Neural cell (in vitro differentiated cells): ENCODE results near the gene LRRC46.

Experiments
- EP300 ChIP-seq: fragments of 450-650 bp; conservative IDR thresholded peaks from 2 replicates; pipeline ENCODE4 v1.6.1; 2014; ENCODE audit warnings: antibody characterized with exemption, mild to moderate bottlenecking, moderate library complexity; ENCODE audit not compliant: poor library complexity, severe bottlenecking
- EZH2 ChIP-seq: fragments of 200-600, 300-800 bp; shearing (Covaris generic), sonication (generic); IDR thresholded peaks from 2 replicates; pipeline ENCODE4 v1.6.1; 2014; ENCODE audit warnings: antibody characterized with exemption, low read length, borderline replicate concordance, mild to moderate bottlenecking; ENCODE audit not compliant: insufficient read depth, poor library complexity, severe bottlenecking
- MXI1 ChIP-seq: fragments of 450-650 bp; conservative IDR thresholded peaks from 2 replicates; pipeline ENCODE4 v1.6.1; 2014; ENCODE audit warnings: antibody characterized with exemption, mild to moderate bottlenecking; ENCODE audit not compliant: poor library complexity, severe bottlenecking
- POLR2AphosphoS5 ChIP-seq: IDR thresholded peaks from 2 replicates; pipeline ENCODE4 v1.6.1; 2012
- RAD21 ChIP-seq: fragments of 450-650 bp; conservative IDR thresholded peaks from 2 replicates; pipeline ENCODE4 v1.6.1; 2014; ENCODE audit warnings: antibody characterized with exemption, mild to moderate bottlenecking, moderate library complexity
- SMC3 ChIP-seq: fragments of 450-650 bp; conservative IDR thresholded peaks from 2 replicates; pipeline ENCODE4 v1.6.1; 2014; ENCODE audit warnings: antibody characterized with exemption, mild to moderate bottlenecking, moderate library complexity; ENCODE audit not compliant: poor library complexity
- TF ChIP-seq, protein P1 (sequence below): fragments of 450-650 bp; IDR thresholded peaks from 2 replicates; pipeline ENCODE4 v1.5.1; 2014; ENCODE audit warnings: antibody characterized with exemption, mild to moderate bottlenecking, moderate library complexity; ENCODE audit not compliant: poor library complexity, severe bottlenecking
- TF ChIP-seq, protein P2 (sequence below): IDR thresholded peaks from 2 replicates; pipeline ENCODE4 v1.6.1; 2012; ENCODE audit warnings: borderline replicate concordance

GRCh38 chr17:47882247-47882646 lies 50.8 kb downstream of the LRRC46 start:
- TF ChIP-seq POLR2AphosphoS5 (no peak), SMC3 (no peak), EZH2 (no peak), EP300 (no peak), MXI1 (no peak), RAD21 (no peak)
- TF ChIP-seq, protein P1, sequence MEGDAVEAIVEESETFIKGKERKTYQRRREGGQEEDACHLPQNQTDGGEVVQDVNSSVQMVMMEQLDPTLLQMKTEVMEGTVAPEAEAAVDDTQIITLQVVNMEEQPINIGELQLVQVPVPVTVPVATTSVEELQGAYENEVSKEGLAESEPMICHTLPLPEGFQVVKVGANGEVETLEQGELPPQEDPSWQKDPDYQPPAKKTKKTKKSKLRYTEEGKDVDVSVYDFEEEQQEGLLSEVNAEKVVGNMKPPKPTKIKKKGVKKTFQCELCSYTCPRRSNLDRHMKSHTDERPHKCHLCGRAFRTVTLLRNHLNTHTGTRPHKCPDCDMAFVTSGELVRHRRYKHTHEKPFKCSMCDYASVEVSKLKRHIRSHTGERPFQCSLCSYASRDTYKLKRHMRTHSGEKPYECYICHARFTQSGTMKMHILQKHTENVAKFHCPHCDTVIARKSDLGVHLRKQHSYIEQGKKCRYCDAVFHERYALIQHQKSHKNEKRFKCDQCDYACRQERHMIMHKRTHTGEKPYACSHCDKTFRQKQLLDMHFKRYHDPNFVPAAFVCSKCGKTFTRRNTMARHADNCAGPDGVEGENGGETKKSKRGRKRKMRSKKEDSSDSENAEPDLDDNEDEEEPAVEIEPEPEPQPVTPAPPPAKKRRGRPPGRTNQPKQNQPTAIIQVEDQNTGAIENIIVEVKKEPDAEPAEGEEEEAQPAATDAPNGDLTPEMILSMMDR: no peak
- TF ChIP-seq, protein P2, sequence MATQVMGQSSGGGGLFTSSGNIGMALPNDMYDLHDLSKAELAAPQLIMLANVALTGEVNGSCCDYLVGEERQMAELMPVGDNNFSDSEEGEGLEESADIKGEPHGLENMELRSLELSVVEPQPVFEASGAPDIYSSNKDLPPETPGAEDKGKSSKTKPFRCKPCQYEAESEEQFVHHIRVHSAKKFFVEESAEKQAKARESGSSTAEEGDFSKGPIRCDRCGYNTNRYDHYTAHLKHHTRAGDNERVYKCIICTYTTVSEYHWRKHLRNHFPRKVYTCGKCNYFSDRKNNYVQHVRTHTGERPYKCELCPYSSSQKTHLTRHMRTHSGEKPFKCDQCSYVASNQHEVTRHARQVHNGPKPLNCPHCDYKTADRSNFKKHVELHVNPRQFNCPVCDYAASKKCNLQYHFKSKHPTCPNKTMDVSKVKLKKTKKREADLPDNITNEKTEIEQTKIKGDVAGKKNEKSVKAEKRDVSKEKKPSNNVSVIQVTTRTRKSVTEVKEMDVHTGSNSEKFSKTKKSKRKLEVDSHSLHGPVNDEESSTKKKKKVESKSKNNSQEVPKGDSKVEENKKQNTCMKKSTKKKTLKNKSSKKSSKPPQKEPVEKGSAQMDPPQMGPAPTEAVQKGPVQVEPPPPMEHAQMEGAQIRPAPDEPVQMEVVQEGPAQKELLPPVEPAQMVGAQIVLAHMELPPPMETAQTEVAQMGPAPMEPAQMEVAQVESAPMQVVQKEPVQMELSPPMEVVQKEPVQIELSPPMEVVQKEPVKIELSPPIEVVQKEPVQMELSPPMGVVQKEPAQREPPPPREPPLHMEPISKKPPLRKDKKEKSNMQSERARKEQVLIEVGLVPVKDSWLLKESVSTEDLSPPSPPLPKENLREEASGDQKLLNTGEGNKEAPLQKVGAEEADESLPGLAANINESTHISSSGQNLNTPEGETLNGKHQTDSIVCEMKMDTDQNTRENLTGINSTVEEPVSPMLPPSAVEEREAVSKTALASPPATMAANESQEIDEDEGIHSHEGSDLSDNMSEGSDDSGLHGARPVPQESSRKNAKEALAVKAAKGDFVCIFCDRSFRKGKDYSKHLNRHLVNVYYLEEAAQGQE: no peak
